A549 treated with dexamethasone at 1 μM for 4 hours (cell line): ENCODE results near the gene POFUT1. TPM values are rescaled to one million over a fixed set of nuclear protein-coding genes. Genes with fewer than 3 reads are reported as not detected.

ENCODE experiments used
- total RNA-seq: library from RNA; stranded (reverse); fragments of 200-300 nt; extraction: Qiagen RNA extraction; gene quantifications from 5 replicates; pipeline ENCODE4 v1.2.3, GENCODE V29; 2022

The POFUT1 gene
- total RNA-seq: 36.8 to 49.2 TPM (median 47.0 TPM) in 5 replicates

GRCh38 chr20:32207626-32208498, at the start of gene POFUT1, which contains the start of gene PLAGL2:
POFUT1 (plus strand) TSS chr20:32207880; CDS start chr20:32207942, 62 bp downstream.
PLAGL2 (minus strand) TSS chr20:32207743; CDS start chr20:32202178, 5,565 bp downstream.

GRCh38 chr20:32277361-32278198, 69.9 kb downstream of the POFUT1 start, which contains the start of gene KIF3B:
KIF3B (plus strand) TSS chr20:32277651; CDS start chr20:32309778, 32,127 bp downstream.

Other genes starting within 250 kb of the POFUT1 start
- gene XKR7, start 239.7 kb upstream of the POFUT1 start, total RNA-seq: 0.01 TPM in 2 of 5 replicates, not detected in the others
- 0.22 to 0.42 TPM (median 0.35 TPM) in 5 replicates for gene CCM2L, start 197.4 kb upstream of the POFUT1 start, total RNA-seq
- gene HCK, start 155.6 kb upstream of the POFUT1 start, total RNA-seq: 0.06 to 0.16 TPM (median 0.12 TPM) in 5 replicates
- gene TM9SF4, start 98.2 kb upstream of the POFUT1 start, total RNA-seq: 30.5 to 41.7 TPM (median 40.4 TPM) in 5 replicates
- gene PLAGL2, start 137 bp upstream of the POFUT1 start, total RNA-seq: 17.2 to 22.5 TPM (median 19.9 TPM) in 5 replicates
- 22.7 to 28.8 TPM (median 27.2 TPM) in 5 replicates for gene KIF3B, start 69.8 kb downstream of the POFUT1 start, total RNA-seq
- 25.8 to 34.6 TPM (median 32.2 TPM) in 5 replicates for gene ASXL1, start 150.5 kb downstream of the POFUT1 start, total RNA-seq